ENCODE measurements around the gene HPCAL1. TPM values are rescaled to one million over a fixed set of nuclear protein-coding genes. Genes with fewer than 3 reads are reported as not detected.

Gene HPCAL1
- total and polyA plus RNA-seq, 11 donors: 18.9 to 63.2 (median 40.5) TPM

DNA sequence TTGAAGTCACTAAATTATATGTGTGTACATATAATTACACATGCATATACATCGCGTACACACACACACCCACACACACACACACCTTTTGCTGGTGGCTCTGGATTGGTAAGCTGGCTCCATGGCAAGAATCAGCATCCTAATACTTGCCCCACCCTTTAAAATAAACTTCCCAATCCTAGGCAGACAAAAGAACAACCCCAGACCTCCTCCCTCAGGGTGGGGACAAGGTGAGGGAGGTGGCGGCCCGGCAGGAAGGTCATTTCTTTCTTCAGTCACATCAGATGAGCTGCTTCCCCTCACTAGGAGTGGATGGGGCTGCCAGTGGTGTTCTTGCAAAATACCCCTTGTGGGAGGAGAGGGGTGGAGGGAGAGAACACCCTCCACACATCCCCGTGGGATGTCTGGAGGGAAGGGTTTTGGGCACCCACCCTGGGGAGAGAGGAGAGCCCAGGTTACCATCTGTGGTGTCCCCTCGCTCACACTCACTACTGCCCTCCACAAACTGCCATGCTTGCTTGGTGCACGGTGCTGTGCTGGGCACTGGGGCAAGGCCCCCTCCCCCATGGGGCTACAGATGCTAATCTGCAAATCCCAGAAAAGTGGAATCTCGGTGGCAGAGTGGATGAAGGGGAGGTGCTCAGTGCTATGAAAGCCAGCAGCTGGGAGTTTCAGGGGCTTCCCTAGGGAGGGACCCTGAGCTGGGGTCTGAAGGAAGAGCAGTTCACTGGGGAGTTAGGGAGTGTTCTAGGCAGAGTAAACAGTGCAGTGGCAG, 81.4 kb downstream of the HPCAL1 start:
- WGBS, 4 donors: 67 to 76% (median 68%) methylated on average over 7 to 8 of the region's 8 CpGs
- peaks cover 3 to 70% (median 47%) of the 10 kb centered on the region in 12 donors for H3K4me1 ChIP-seq

DNA sequence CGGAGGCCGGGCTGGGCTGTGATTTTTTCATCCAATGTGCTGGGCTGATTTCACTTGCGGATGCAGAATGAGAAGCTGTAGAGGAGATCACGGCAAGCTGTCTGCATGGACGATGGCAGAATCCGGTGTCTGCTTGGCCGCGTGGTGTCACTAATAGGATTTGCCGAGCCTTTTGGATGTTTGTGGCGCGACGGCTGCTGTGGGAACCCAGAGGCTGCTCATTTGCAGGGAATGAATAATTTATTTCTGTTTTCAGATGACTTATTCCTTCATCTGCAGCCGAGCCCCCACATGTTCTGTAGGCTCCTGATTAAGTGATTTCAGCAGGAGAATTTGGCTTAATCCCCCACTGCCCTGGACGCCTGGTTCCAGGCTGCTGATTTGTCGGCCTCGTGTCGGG, 82.8 kb downstream of the HPCAL1 start:
- H3K9me3 ChIP-seq: no peaks in the 10 kb centered on the region
- WGBS, 4 donors: 90 to 95% (median 94%) methylated on average over 17 of the region's 17 CpGs
- H3K36me3 ChIP-seq: no peaks in the 10 kb centered on the region
- no peak for ATAC-seq
- TF ChIP-seq POLR2A (IDR thresholded peaks at IDR 0.05): no peak
- TF ChIP-seq, protein P1, sequence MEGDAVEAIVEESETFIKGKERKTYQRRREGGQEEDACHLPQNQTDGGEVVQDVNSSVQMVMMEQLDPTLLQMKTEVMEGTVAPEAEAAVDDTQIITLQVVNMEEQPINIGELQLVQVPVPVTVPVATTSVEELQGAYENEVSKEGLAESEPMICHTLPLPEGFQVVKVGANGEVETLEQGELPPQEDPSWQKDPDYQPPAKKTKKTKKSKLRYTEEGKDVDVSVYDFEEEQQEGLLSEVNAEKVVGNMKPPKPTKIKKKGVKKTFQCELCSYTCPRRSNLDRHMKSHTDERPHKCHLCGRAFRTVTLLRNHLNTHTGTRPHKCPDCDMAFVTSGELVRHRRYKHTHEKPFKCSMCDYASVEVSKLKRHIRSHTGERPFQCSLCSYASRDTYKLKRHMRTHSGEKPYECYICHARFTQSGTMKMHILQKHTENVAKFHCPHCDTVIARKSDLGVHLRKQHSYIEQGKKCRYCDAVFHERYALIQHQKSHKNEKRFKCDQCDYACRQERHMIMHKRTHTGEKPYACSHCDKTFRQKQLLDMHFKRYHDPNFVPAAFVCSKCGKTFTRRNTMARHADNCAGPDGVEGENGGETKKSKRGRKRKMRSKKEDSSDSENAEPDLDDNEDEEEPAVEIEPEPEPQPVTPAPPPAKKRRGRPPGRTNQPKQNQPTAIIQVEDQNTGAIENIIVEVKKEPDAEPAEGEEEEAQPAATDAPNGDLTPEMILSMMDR (IDR thresholded peaks at IDR 0.05): no peak
- no peak for DNase-seq
- no peak overlapping the region for H3K4me3 ChIP-seq
- H3K4me1 ChIP-seq: peaks cover 6 to 71% (median 53%) of the 10 kb centered on the region in 12 donors
- intact Hi-C loops (cut with DNase I): loop anchor here in 2 of 10 donors (5.0 to 10.0 kb wide), 2 partner anchors 48 to 51 kb away; no protein-coding TSS in a partner anchor
- no peaks in the 10 kb centered on the region for H3K27me3 ChIP-seq
- no peak overlapping the region for H3K27ac ChIP-seq

More for the DNA sequence above, 81.4 kb downstream of the HPCAL1 start:
- Histone ChIP-seq H3K4me3 (no peak overlapping the region), H3K27ac (no peak overlapping the region), H3K27me3 (no peaks in the 10 kb centered on the region), H3K9me3 (no peaks in the 10 kb centered on the region), H3K36me3 (no peaks in the 10 kb centered on the region)
- TF ChIP-seq, protein P1 (IDR thresholded peaks at IDR 0.05): no peak
- TF ChIP-seq POLR2A (IDR thresholded peaks at IDR 0.05): no peak
- peak in 1 of 4 donors; percentile 10 for ATAC-seq
- intact Hi-C loops (cut with DNase I): loop anchor here in 3 of 10 donors (5.0 to 10.0 kb wide), 3 partner anchors 37 to 52 kb away; no protein-coding TSS in a partner anchor
- no peak for DNase-seq

DNA sequence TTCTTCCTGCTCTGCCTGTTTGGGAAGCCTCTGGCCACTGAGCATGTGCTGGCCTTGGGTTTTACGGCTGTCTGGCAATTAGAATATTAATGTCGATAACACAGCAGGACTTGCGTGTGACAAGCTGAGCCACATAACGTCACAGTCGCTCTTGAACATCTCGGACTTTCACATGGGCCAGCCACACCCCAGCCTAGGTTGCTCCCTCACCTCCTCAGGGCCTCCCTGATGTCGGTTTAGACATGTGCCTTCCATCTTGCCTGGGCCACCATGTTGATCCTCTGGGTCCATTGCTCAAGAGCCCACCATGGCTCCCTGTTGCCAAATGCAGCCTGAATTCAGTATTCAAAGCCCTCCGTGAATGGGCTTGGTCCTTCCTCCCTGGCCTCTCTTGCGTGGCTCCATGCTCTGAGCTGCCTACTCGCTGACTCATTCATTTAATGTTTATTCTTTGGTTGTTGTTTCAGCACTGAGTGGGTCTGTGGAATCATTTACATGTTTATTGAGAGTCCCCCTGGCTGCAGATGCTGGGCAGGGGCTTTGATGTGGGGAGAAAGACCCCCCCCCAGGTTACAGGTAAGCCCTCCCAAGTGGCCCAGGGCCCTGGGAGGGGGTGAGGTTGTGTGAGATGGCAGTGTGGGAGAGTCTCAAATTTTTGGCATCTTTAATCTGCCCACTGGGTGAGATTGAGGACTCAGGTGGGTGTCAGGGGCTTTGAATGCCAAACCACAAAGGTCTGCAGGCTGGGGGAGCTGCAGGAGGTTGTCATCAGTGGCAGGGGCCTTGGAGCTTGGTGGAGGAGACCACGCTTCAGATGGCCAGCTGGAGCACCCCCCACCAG, 83.4 kb downstream of the HPCAL1 start:
- no peak for TF ChIP-seq POLR2A (IDR thresholded peaks at IDR 0.05)
- TF ChIP-seq, protein P1 (IDR thresholded peaks at IDR 0.05): no peak
- intact Hi-C loops (cut with DNase I): loop anchor here in 2 of 10 donors (5.0 to 10.0 kb wide), 2 partner anchors 49 to 51 kb away; no protein-coding TSS in a partner anchor
- Histone ChIP-seq H3K36me3 (no peaks in the 10 kb centered on the region), H3K4me1 (peaks cover 4 to 71% (median 51%) of the 10 kb centered on the region in 12 donors), H3K4me3 (no peak overlapping the region), H3K9me3 (no peaks in the 10 kb centered on the region), H3K27ac (no peak overlapping the region), H3K27me3 (no peaks in the 10 kb centered on the region)
- DNase-seq (no peak), ATAC-seq (no peak)
- 92 to 96% (median 94%) methylated on average over 10 to 11 of the region's 11 CpGs for WGBS, 4 donors
